Stomach (tissue), 4 donors: Measurements from ENCODE around the gene CYREN.

Source experiments
- CTCF ChIP-seq, 7 experiments: fragments of 450-650 bp in 4 of 7; fragments of 200-600 bp in 3 of 7; sonication (generic) in 3 of 7; IDR thresholded peaks; one replicate each; pipeline ENCODE4 v1.5.1; 2016 to 2019; ENCODE audit warnings: antibody characterized with exemption in 7 of 7, control low read depth in 2 of 7, mild to moderate bottlenecking in 1 of 7
- POLR2A ChIP-seq, 4 donors: fragments of 450-650 bp; IDR thresholded peaks; one replicate each; pipeline ENCODE4 v1.6.1; 2016; ENCODE audit warnings: antibody characterized with exemption in 4 of 4, control low read depth in 2 of 4, mild to moderate bottlenecking in 1 of 4, moderate library complexity in 1 of 4
- POLR2AphosphoS5 ChIP-seq, 3 donors: sonication (generic); formaldehyde crosslinking; IDR thresholded peaks; one replicate each; pipeline ENCODE4 v1.6.1; 2016; ENCODE audit warnings: antibody characterized with exemption in 3 of 3

DNA sequence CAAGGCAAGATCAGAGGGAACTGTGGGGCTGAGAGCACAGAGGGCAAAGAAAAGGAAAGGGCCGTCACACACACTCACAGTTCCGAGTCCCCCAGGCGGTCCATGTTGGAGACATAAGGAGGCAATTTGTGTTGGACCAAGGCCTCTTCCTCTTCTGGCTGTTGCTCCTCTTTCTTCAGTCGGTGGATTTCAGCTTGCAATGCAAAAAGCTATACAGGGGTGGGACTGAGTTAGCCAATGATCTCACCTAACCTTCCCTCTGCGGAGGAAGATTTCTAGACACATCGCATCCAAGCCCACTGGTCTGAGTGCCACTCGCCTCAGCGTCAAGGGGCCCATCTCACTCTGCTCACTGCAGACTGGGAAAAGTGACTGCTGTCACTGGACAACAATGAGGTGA lies 35.3 kb upstream of the CYREN start:
- TF ChIP-seq POLR2A (IDR thresholded peaks at IDR 0.05), result no peak
- no peak for TF ChIP-seq CTCF (IDR thresholded peaks at IDR 0.05)
- TF ChIP-seq POLR2AphosphoS5 (IDR thresholded peaks at IDR 0.05), result no peak
